ENCODE measurements around the gene NDUFB10. TPM values are rescaled to one million over a fixed set of nuclear protein-coding genes. Genes with fewer than 3 reads are reported as not detected.

The NDUFB10 gene
- total RNA-seq, result 198 and 225 TPM in 2 replicates

GRCh38 chr16:1959269-1960039, at the start of gene NDUFB10:
Gene NDUFB10, plus strand, starts transcription at chr16:1959538. Its CDS starts 87 bp downstream, at chr16:1959625.

GRCh38 chr16:1918351-1919326, 40.7 kb upstream of the NDUFB10 start, which contains the start of gene HS3ST6:
Gene HS3ST6, minus strand, starts transcription at chr16:1918415. Its CDS starts 92 bp downstream, at chr16:1918323.

GRCh38 chr16:1942810-1943726, 16.3 kb upstream of the NDUFB10 start, which contains the start of gene MSRB1:
Gene MSRB1, minus strand, starts transcription at chr16:1943199. Its CDS starts 43 bp downstream, at chr16:1943156.

GRCh38 chr16:1964506-1965395, 5.4 kb downstream of the NDUFB10 start, which contains the start of gene RPS2:
Gene RPS2, minus strand, starts transcription at chr16:1964826. Its CDS starts 201 bp downstream, at chr16:1964625.

GRCh38 chr16:1966460-1966859, 7.1 kb downstream of the NDUFB10 start, which contains the start of gene RNF151:
Gene RNF151, plus strand, starts transcription at chr16:1966856. Its CDS starts 26 bp downstream, at chr16:1966882.

GRCh38 chr16:1971796-1972489, 12.6 kb downstream of the NDUFB10 start, which contains the start of gene TBL3:
Gene TBL3, plus strand, starts transcription at chr16:1972053. Its CDS starts 112 bp downstream, at chr16:1972165.

GRCh38 chr16:1981398-1981836, 22.1 kb downstream of the NDUFB10 start, which contains the start of gene NOXO1:
Gene NOXO1, minus strand, starts transcription at chr16:1981469. Its CDS starts 290 bp downstream, at chr16:1981179.

GRCh38 chr16:1983544-1984346, 24.4 kb downstream of the NDUFB10 start, which contains the start of gene GFER:
Gene GFER, plus strand, starts transcription at chr16:1984193. Its CDS starts 26 bp downstream, at chr16:1984219.

GRCh38 chr16:1989209-1990100, 30.1 kb downstream of the NDUFB10 start, which contains the start of gene SYNGR3:
Gene SYNGR3, plus strand, starts transcription at chr16:1989970. Its CDS starts 133 bp downstream, at chr16:1990103.

GRCh38 chr16:2009791-2010510, 50.6 kb downstream of the NDUFB10 start, which contains the start of gene ZNF598:
Gene ZNF598, minus strand, starts transcription at chr16:2009821.

Other genes starting within 250 kb of the NDUFB10 start
- 61.7 and 65.7 TPM in 2 replicates for gene NME3, start 188.0 kb upstream of the NDUFB10 start, total RNA-seq
- 2.6 and 3.7 TPM in 2 replicates for gene EME2, start 186.7 kb upstream of the NDUFB10 start, total RNA-seq
- gene MRPS34, start 186.4 kb upstream of the NDUFB10 start, total RNA-seq, result 83.6 and 89.1 TPM in 2 replicates
- gene SPSB3, start 177.0 kb upstream of the NDUFB10 start, total RNA-seq, result 22.7 and 34.8 TPM in 2 replicates
- gene NUBP2, start 176.6 kb upstream of the NDUFB10 start, total RNA-seq, result 61.6 and 65.2 TPM in 2 replicates
- not detected in 2 replicates for gene IGFALS, start 165.8 kb upstream of the NDUFB10 start, total RNA-seq
- 13.4 and 28.5 TPM in 2 replicates for gene HAGH, start 132.7 kb upstream of the NDUFB10 start, total RNA-seq
- gene FAHD1, start 132.3 kb upstream of the NDUFB10 start, total RNA-seq, result 38.5 and 44.2 TPM in 2 replicates
- not detected in 2 replicates for gene MEIOB, start 87.4 kb upstream of the NDUFB10 start, total RNA-seq
- gene HS3ST6, start 41.1 kb upstream of the NDUFB10 start, total RNA-seq, result not detected in 2 replicates
- 17.0 and 17.8 TPM in 2 replicates for gene MSRB1, start 16.3 kb upstream of the NDUFB10 start, total RNA-seq
- not detected in 2 replicates for gene RPL3L, start 4.8 kb upstream of the NDUFB10 start, total RNA-seq
- 2,905 and 3,262 TPM in 2 replicates for gene RPS2, start 5.3 kb downstream of the NDUFB10 start, total RNA-seq
- gene RNF151, start 7.3 kb downstream of the NDUFB10 start, total RNA-seq, result not detected in 2 replicates
- 32.6 and 34.3 TPM in 2 replicates for gene TBL3, start 12.5 kb downstream of the NDUFB10 start, total RNA-seq
- not detected in 2 replicates for gene NOXO1, start 21.9 kb downstream of the NDUFB10 start, total RNA-seq
- 14.4 and 17.3 TPM in 2 replicates for gene GFER, start 24.7 kb downstream of the NDUFB10 start, total RNA-seq
- gene SYNGR3, start 30.4 kb downstream of the NDUFB10 start, total RNA-seq, result 0.78 and 4.2 TPM in 2 replicates
- 39.7 and 51.4 TPM in 2 replicates for gene ZNF598, start 50.3 kb downstream of the NDUFB10 start, total RNA-seq
- gene NPW, start 60.2 kb downstream of the NDUFB10 start, total RNA-seq, result 2.9 and 6.9 TPM in 2 replicates
- gene NHERF2, start 67.4 kb downstream of the NDUFB10 start, total RNA-seq, result 35.2 and 46.3 TPM in 2 replicates
- gene NTHL1, start 88.3 kb downstream of the NDUFB10 start, total RNA-seq, result 13.9 and 17.2 TPM in 2 replicates
- 51.2 and 53.6 TPM in 2 replicates for gene TSC2, start 88.4 kb downstream of the NDUFB10 start, total RNA-seq
- gene PKD1, start 176.4 kb downstream of the NDUFB10 start, total RNA-seq, result 85.9 and 91.5 TPM in 2 replicates
- not detected in 2 replicates for gene RAB26, start 189.1 kb downstream of the NDUFB10 start, total RNA-seq
- 52.4 and 66.5 TPM in 2 replicates for gene TRAF7, start 196.2 kb downstream of the NDUFB10 start, total RNA-seq
- 0.12 and 0.15 TPM in 2 replicates for gene CASKIN1, start 237.1 kb downstream of the NDUFB10 start, total RNA-seq
- gene MLST8, start 245.9 kb downstream of the NDUFB10 start, total RNA-seq, result 39.9 and 57.6 TPM in 2 replicates